ENCODE measurements around the gene FEM1A.

- TF ChIP-seq ARNT (IDR thresholded peaks at IDR 0.05) (no peak), SP1 (IDR thresholded peaks at IDR 0.05) (no peak)
Observed at GRCh38 chr19:4817467-4818277, 26.1 kb downstream of the FEM1A start.
